ENCODE measurements around the gene MED15. TPM values are rescaled to one million over a fixed set of nuclear protein-coding genes. Genes with fewer than 3 reads are reported as not detected.

Gene MED15
- total RNA-seq, 1 donor from 2014 or later: 83.6 TPM

- Mint-ChIP-seq H3K36me3 (ENCODE audit: unreplicated experiment) (no peaks in the 10 kb centered on the region), H3K4me3 (ENCODE audit: unreplicated experiment) (no peak overlapping the region), H3K4me1 (ENCODE audit: low read depth, unreplicated experiment) (peaks cover 3% of the 10 kb centered on the region), H3K27me3 (ENCODE audit: unreplicated experiment) (peaks cover 4% of the 10 kb centered on the region), H3K27ac (ENCODE audit: unreplicated experiment) (no peak overlapping the region), H3K9me3 (ENCODE audit: unreplicated experiment) (peaks cover 13% of the 10 kb centered on the region)
- no peak for DNase-seq
- no peak for TF ChIP-seq CTCF (IDR thresholded peaks at IDR 0.05; ENCODE audit: partially characterized antibody, unreplicated experiment)
Measured at GRCh38 chr22:20586403-20586745, 79.0 kb downstream of the MED15 start.

- no peaks in the 10 kb centered on the region for H3K4me1 Mint-ChIP-seq (ENCODE audit: low read depth, unreplicated experiment)
- no peak for TF ChIP-seq CTCF (IDR thresholded peaks at IDR 0.05; ENCODE audit: partially characterized antibody, unreplicated experiment)
- H3K36me3 Mint-ChIP-seq (ENCODE audit: unreplicated experiment): no peaks in the 10 kb centered on the region
- no peak overlapping the region for H3K27ac Mint-ChIP-seq (ENCODE audit: unreplicated experiment)
- no peak for DNase-seq
- H3K9me3 Mint-ChIP-seq (ENCODE audit: unreplicated experiment): peaks cover 6% of the 10 kb centered on the region
- H3K4me3 Mint-ChIP-seq (ENCODE audit: unreplicated experiment): no peak overlapping the region
- peaks cover 4% of the 10 kb centered on the region for H3K27me3 Mint-ChIP-seq (ENCODE audit: unreplicated experiment)
Measured at GRCh38 chr22:20587206-20587958, 80.0 kb downstream of the MED15 start.

GRCh38 chr22:20588092-20588842, 80.9 kb downstream of the MED15 start:
- no peak for DNase-seq
- Mint-ChIP-seq H3K4me3 (ENCODE audit: unreplicated experiment) (no peak overlapping the region), H3K4me1 (ENCODE audit: low read depth, unreplicated experiment) (no peaks in the 10 kb centered on the region), H3K27me3 (ENCODE audit: unreplicated experiment) (peaks cover 4% of the 10 kb centered on the region), H3K9me3 (ENCODE audit: unreplicated experiment) (peaks cover 6% of the 10 kb centered on the region), H3K36me3 (ENCODE audit: unreplicated experiment) (no peaks in the 10 kb centered on the region), H3K27ac (ENCODE audit: unreplicated experiment) (no peak overlapping the region)
- no peak for TF ChIP-seq CTCF (IDR thresholded peaks at IDR 0.05; ENCODE audit: partially characterized antibody, unreplicated experiment)

- no peak for TF ChIP-seq CTCF (IDR thresholded peaks at IDR 0.05; ENCODE audit: partially characterized antibody, unreplicated experiment)
- no peaks in the 10 kb centered on the region for H3K36me3 Mint-ChIP-seq (ENCODE audit: unreplicated experiment)
Measured at GRCh38 chr22:20588843-20589581, 81.6 kb downstream of the MED15 start.

More at GRCh38 chr22:20588843-20589581, 81.6 kb downstream of the MED15 start:
- H3K27me3 Mint-ChIP-seq (ENCODE audit: unreplicated experiment): peaks cover 4% of the 10 kb centered on the region
- DNase-seq: no peak
- H3K27ac Mint-ChIP-seq (ENCODE audit: unreplicated experiment): no peak overlapping the region
- peaks cover 7% of the 10 kb centered on the region for H3K9me3 Mint-ChIP-seq (ENCODE audit: unreplicated experiment)
- H3K4me1 Mint-ChIP-seq (ENCODE audit: low read depth, unreplicated experiment): no peaks in the 10 kb centered on the region
- no peak overlapping the region for H3K4me3 Mint-ChIP-seq (ENCODE audit: unreplicated experiment)
